ENCODE measurements around the gene TCOF1.
"Not testable (repeated sequence)": the region's sequence is repeated elsewhere in the genome, so short reads cannot be mapped to it uniquely, and the experiment has no call there.

- TF ChIP-seq CTCF (IDR thresholded peaks at IDR 0.05; ENCODE audit: insufficient read depth, low read length, poor library complexity, severe bottlenecking); EZH2phosphoT487 (conservative IDR thresholded peaks at IDR 0.05; ENCODE audit: low read length): not testable (repeated sequence)
Observed at GRCh38 chr5:150426165-150426564, 68.7 kb downstream of the TCOF1 start.

Data from SU-DHL-6 (cell line).